ENCODE data around the gene SCOC. TPM values are rescaled to one million over a fixed set of nuclear protein-coding genes. Genes with fewer than 3 reads are reported as not detected.
A peak's percentile ranks its signal among the peaks of the same experiment; 100 is the strongest.

Gene SCOC
- total and polyA plus RNA-seq, 9 of the 15 experiments (the other 6 are each of a cell fraction or from before 2014, with no cell fraction given) = 16.8 to 110 (median 46.7) TPM

DNA sequence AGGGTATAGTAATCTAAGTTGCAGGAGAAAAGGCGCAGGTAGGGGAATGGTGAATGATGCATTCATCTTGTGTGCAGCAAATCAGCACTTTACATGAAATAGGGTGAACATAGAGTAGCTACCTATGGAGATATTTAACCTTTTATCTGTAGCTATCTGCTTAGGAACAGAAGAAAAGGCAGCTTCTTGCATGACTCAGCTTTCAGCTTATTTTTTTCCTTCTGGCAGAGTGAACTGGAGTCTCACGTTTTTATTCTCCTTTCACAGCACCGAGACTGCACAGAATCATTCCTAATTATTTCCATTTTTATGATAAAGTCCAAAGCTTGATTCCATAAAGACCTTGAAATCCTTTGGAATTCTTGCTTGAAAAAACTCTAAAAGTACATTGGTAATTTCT is 4.8 kb upstream of the SCOC start (continued):
- TF ChIP-seq NR4A1 (CRISPR knock-in tag; IDR thresholded peaks at IDR 0.05) (no peak), NR4A1 (tag; IDR thresholded peaks at IDR 0.05) (no peak), EP400 (IDR thresholded peaks at IDR 0.05) (0 out of 2 replicates have a peak, but pooled peaks have one; percentile 12), KLF13 (tag; IDR thresholded peaks at IDR 0.05; ENCODE audit: borderline replicate concordance, low read depth) (no peak), KLF10 (CRISPR knock-in tag; IDR thresholded peaks at IDR 0.05) (no peak), MAFK (IDR thresholded peaks at IDR 0.05; ENCODE audit: low read length) (peak; percentile 49; the same call in 1 of the 2 replicates), HMG20B (CRISPR knock-in tag; IDR thresholded peaks at IDR 0.05) (no peak), POLR2AphosphoS2 (IDR thresholded peaks at IDR 0.05; ENCODE audit: low read length) (no peak), DDX20 (tag; IDR thresholded peaks at IDR 0.05; ENCODE audit: low read depth) (no peak), ZFX (CRISPR knock-in tag; IDR thresholded peaks at IDR 0.05) (no peak), CREM (IDR thresholded peaks at IDR 0.05; ENCODE audit: low read depth) (no peak), NFE2 (IDR thresholded peaks at IDR 0.05; ENCODE audit: low read depth) (peak; percentile 81), C11orf30 (IDR thresholded peaks at IDR 0.05; ENCODE audit: low read depth) (peak; percentile 71), RCOR1 (IDR thresholded peaks at IDR 0.05; ENCODE audit: borderline replicate concordance in 1 of 2, low read depth in 2 of 2, low read length in 2 of 2) (no peak), HMGN3 (IDR thresholded peaks at IDR 0.05; ENCODE audit: borderline replicate concordance, extremely low read depth, insufficient read length, low read depth, low read length) (no peak), MAFF (IDR thresholded peaks at IDR 0.05; ENCODE audit: low read length) (peak; percentile 43; the same call in 1 of the 2 replicates), ZNF551 (CRISPR knock-in tag; IDR thresholded peaks at IDR 0.05) (no peak), SIX5 (IDR thresholded peaks at IDR 0.05; ENCODE audit: borderline replicate concordance in 1 of 2, insufficient read depth in 1 of 2, low read depth in 1 of 2, low read length in 2 of 2) (no peak), TRIM28 (IDR thresholded peaks at IDR 0.05) (no peak), SMARCA4 (IDR thresholded peaks at IDR 0.05) (peak; percentile 37; the same call in 1 of the 2 replicates), CXXC5 (CRISPR knock-in tag; IDR thresholded peaks at IDR 0.05) (no peak), RB1 (IDR thresholded peaks at IDR 0.05; ENCODE audit: low read depth) (no peak), MEF2A (IDR thresholded peaks at IDR 0.05; ENCODE audit: control insufficient read depth, low read depth, low read length) (no peak), CREBBP (IDR thresholded peaks at IDR 0.05; ENCODE audit: low read depth, low read length) (no peak)
